ENCODE results near the gene VSX2.

VSX2 gene

DNA sequence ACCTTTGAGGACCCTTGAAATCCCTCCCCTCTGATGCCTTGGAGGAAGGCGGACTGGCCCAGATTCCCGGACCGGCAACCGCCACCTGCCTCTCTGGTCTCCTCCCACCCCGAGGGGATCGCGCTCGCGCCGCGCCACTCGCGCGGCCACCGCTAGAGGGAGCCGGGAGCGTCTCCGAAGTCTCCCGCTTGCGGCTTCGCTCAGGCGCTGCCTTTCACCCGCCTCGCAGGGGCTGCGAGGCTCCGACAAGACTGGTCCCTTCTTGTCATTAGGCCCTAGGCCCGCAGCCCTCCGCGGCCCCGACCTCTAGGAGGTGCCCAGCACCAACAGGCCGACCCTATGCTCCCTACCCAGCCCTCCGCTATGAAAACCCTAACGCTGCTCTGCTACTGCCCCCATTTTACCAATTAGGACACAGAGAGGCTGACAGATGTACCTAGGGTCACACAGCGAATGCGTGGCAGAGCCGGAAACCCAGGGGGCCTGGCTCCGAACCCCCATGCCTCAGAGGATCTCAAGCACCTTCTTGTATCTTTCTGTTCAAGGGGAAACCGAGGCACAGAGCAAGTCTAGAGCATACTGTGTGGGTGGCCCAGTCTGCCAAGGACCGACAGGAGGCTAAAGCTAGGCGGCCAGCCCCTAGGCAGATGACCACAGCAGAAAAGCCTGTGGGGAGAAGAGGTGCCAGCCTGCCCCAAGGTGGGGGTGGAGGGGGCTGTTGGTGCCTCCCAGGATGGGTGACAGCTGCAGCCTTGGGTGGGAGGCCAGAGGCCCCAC is 21.4 kb upstream of the VSX2 start:
- Mint-ChIP-seq H3K4me1 (no peaks in the 10 kb centered on the region), H3K4me3 (no peak overlapping the region)

GRCh38 chr14:74218462-74218861 is 20.8 kb upstream of the VSX2 start:
- no peaks in the 10 kb centered on the region for H3K4me1 Mint-ChIP-seq
- H3K27me3 Mint-ChIP-seq, result peaks cover 44% of the 10 kb centered on the region
- no peak overlapping the region for H3K27ac Mint-ChIP-seq
- H3K36me3 Mint-ChIP-seq, result no peaks in the 10 kb centered on the region
- no peak for ATAC-seq
- no peaks in the 10 kb centered on the region for H3K9me3 Mint-ChIP-seq
- no peak overlapping the region for H3K4me3 Mint-ChIP-seq

More for the DNA sequence above, 21.4 kb upstream of the VSX2 start:
- peak; percentile 78 for ATAC-seq
- Mint-ChIP-seq H3K36me3 (no peaks in the 10 kb centered on the region), H3K27me3 (peaks cover 39% of the 10 kb centered on the region), H3K9me3 (no peaks in the 10 kb centered on the region), H3K27ac (no peak overlapping the region)

- no peak overlapping the region for H3K27ac Mint-ChIP-seq
- H3K27me3 Mint-ChIP-seq, result peaks cover 55% of the 10 kb centered on the region
- H3K9me3 Mint-ChIP-seq, result no peaks in the 10 kb centered on the region
- H3K36me3 Mint-ChIP-seq, result no peaks in the 10 kb centered on the region
- ATAC-seq, result no peak
- no peaks in the 10 kb centered on the region for H3K4me1 Mint-ChIP-seq
- no peak overlapping the region for H3K4me3 Mint-ChIP-seq
Observed at GRCh38 chr14:74219277-74220205, 19.7 kb upstream of the VSX2 start.

DNA sequence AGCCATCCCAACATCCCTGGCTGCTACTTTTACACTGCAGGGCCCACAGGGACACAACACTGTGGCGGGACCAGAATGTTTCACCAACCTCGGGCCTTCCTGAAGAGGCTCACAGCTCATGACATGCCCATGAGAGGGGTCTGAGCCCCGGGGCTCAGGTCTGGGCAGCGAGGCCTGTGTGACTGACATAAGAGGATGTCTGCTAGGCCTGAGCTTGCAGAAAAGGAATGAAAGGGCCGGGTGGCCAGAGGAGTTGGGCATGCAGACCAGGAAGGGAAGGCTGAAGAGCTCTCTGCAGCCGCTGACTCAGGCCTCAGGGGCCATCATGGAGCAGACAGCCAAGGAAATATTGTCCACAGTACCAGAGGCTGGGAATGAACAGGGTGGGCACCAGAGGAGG is 18.3 kb upstream of the VSX2 start:
- H3K36me3 Mint-ChIP-seq, result no peaks in the 10 kb centered on the region
- H3K27ac Mint-ChIP-seq, result no peak overlapping the region

GRCh38 chr14:74221741-74222140 is 17.5 kb upstream of the VSX2 start:
- no peaks in the 10 kb centered on the region for H3K4me1 Mint-ChIP-seq
- H3K9me3 Mint-ChIP-seq, result no peaks in the 10 kb centered on the region
- H3K27me3 Mint-ChIP-seq, result peaks cover 71% of the 10 kb centered on the region
- H3K36me3 Mint-ChIP-seq, result no peaks in the 10 kb centered on the region
- ATAC-seq, result no peak
- no peak overlapping the region for H3K4me3 Mint-ChIP-seq
- H3K27ac Mint-ChIP-seq, result no peak overlapping the region

More for the DNA sequence above, 18.3 kb upstream of the VSX2 start:
- ATAC-seq, result no peak
- peaks cover 68% of the 10 kb centered on the region for H3K27me3 Mint-ChIP-seq
- no peaks in the 10 kb centered on the region for H3K9me3 Mint-ChIP-seq
- H3K4me3 Mint-ChIP-seq, result no peak overlapping the region
- H3K4me1 Mint-ChIP-seq, result no peaks in the 10 kb centered on the region

DNA sequence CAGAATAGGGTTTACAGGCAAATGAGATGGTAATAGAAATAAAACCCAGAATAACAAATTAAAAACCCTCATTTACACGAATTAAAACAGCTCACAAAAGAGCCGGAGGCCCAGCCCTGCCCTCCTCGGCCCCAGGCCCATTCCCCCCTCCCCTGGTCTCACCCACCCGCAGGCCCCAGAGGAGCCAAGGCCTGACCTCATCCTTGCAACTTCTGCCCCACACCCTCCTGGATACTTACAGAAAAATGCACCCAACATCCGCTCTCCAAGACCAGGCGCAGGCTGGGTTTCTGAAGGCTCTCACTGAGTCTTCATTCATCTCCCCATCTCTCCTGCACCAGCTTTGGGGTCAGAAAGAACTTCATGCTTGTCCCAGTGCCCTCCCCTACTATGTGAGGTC is 16.2 kb upstream of the VSX2 start:
- no peaks in the 10 kb centered on the region for H3K36me3 Mint-ChIP-seq
- ATAC-seq, result no peak
- peaks cover 71% of the 10 kb centered on the region for H3K27me3 Mint-ChIP-seq
- no peak overlapping the region for H3K4me3 Mint-ChIP-seq
- no peak overlapping the region for H3K27ac Mint-ChIP-seq
- H3K4me1 Mint-ChIP-seq, result no peaks in the 10 kb centered on the region
- H3K9me3 Mint-ChIP-seq, result no peaks in the 10 kb centered on the region

DNA sequence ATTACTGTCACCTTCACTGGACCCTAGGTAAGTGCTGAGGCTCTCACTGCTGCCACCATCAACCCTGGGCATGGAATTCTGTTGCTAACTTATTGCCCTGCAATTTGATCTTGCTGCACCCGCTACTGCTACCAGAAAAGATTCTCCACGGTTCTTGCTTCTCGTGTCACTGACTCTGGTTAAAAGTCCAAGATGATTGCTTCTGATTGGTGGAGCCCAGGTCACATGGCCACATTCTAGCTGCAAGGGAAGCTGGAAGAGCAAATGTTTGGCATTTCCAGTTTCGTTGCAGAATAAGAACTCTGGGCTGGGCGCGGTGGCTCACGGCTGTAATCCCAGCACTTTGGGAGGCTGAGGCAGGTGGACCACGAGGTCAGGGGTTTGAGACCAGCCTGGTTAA is 7.5 kb upstream of the VSX2 start:
- no peak for ATAC-seq
- Mint-ChIP-seq H3K36me3 (no peaks in the 10 kb centered on the region), H3K4me1 (no peaks in the 10 kb centered on the region), H3K4me3 (no peak overlapping the region), H3K27ac (no peak overlapping the region), H3K27me3 (peaks cover 72% of the 10 kb centered on the region), H3K9me3 (peaks cover 7% of the 10 kb centered on the region)

DNA sequence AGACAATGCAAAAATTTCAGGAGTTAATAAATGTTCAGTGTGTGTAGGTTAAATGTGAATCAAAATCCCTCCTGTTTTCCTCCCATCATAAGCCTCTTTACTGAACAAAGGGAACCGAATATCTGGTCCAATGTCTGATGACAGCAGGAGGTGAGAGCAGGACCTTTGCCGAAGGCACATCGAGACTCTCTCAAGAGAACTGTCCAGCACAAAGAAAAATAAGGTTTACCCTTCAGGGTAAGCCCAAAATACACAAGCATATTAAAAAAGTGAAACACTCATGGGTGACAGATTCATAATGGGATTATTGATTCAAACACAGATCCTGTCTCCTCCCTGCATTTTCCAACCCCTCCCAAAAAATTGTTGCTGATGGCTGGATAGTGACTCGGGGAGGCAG is 4.2 kb upstream of the VSX2 start:
- Mint-ChIP-seq H3K4me3 (no peak overlapping the region), H3K36me3 (no peaks in the 10 kb centered on the region), H3K9me3 (peaks cover 7% of the 10 kb centered on the region), H3K4me1 (peaks cover under 1% of the 10 kb centered on the region), H3K27ac (no peak overlapping the region), H3K27me3 (peaks cover 70% of the 10 kb centered on the region)
- ATAC-seq, result no peak

DNA sequence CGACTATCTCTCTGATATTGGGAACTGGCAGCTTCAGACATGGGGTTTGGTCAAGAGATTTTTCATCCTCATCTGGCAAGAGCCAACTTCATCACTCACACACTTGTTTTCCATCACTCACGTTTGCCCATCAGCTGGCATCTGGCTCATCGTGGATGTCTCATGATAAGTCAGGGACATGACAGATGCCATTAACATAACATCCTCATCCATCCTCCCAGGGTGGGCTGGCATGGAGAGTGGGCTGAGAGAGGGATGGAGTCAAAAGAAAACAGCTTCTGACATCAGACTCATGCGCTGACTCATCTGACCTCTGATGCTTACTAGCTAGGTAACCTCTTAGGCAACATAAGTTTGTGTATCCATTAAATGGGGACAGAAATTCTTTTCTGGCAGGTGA is 1.8 kb upstream of the VSX2 start:
- H3K4me1 Mint-ChIP-seq, result peaks cover 25% of the 10 kb centered on the region
- no peak overlapping the region for H3K4me3 Mint-ChIP-seq
- no peak for ATAC-seq
- no peak overlapping the region for H3K27ac Mint-ChIP-seq
- H3K27me3 Mint-ChIP-seq, result peaks cover 86% of the 10 kb centered on the region
- H3K9me3 Mint-ChIP-seq, result peaks cover 1% of the 10 kb centered on the region
- no peaks in the 10 kb centered on the region for H3K36me3 Mint-ChIP-seq

DNA sequence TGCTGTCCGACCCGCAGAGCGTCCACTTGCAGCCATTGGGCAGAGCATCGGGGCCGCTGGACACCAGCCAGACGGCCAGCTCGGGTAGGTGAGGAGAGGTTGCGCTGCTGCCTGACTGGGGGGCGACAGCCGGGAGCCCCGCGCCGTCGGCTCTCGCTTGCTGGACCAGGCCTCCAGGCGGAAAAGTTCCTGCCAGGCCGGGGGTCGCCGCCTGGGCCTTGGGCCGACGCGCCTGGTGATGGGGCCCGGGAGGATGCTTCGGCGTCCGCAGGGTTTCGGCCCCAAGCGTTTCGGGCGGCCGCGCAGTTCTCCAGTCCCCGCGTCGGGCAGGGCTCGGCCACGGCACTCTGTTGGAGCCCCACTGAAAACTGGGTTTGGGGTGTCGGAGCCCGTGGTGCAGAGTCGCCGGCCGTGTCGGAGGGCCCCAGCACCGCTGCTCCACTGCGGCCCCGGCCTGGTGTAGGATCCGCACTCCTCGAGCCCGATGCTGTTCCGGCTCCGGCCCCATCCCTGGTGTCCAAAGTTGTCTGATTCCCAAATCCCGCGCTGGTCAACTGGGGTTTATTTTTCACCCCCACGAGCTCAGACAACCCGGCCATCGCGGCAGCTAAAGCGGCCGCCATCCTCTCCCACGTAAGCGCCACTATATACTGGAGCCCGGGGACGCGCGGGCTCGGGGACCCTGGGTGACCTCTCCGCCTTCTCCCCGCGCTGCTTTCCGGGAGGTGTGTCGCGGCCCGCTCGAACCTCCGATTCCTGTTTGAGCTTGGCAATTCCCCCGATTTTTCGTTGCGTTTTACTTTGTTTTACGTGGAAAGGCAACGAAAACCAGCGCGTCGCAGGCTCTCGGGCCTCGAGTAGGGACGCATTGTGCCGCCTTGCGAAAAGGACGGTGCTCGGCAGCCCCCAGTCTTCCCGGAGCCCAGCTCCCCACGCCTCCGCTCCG is 872 bp downstream of the VSX2 start:
- H3K4me1 Mint-ChIP-seq, result peaks cover 34% of the 10 kb centered on the region
- no peak for ATAC-seq
- no peaks in the 10 kb centered on the region for H3K36me3 Mint-ChIP-seq
- no peaks in the 10 kb centered on the region for H3K9me3 Mint-ChIP-seq
- no peak overlapping the region for H3K27ac Mint-ChIP-seq
- peaks cover 92% of the 10 kb centered on the region for H3K27me3 Mint-ChIP-seq
- peak overlapping the region; percentile 67 for H3K4me3 Mint-ChIP-seq

DNA sequence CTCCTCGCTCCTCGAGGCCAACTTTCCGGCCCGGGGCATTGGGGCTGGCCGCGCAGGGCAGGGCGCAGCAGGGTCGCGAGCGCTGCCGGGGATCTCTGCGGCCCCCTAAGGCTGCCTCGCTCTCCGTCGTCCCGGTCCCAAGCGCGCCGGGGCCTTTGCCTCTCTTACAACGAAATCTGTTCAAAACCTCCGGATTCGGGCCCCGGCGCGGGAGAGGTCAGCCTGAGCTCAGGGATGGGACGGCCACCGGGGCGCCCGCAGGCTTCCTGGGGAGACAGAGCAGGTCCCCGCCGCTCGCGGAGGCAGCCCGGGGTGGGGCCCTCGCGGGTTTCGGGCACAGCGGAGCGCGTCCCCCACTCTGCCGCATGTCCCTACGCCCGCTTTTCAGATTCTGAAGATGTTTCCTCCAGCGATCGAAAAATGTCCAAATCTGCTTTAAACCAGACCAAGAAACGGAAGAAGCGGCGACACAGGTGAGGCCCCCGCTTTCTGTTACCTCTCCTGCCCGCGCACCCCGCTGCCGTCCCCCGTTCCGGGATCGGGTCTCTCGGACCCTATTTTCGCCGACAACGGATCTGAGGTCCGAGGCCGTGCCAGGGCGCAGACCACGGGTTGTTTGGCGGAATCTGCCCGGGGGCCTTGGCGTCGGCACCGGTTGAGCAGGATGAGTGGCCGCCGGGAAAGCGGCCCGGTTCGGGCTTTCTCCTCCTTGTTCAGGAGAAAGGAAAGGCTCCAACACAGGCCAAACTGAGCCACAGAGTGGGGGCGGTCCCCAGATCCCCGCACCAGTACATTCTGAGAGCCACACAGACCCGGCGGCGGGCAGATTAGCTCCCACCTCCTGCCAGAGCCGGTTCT is 1.8 kb downstream of the VSX2 start:
- no peaks in the 10 kb centered on the region for H3K36me3 Mint-ChIP-seq
- H3K27ac Mint-ChIP-seq, result no peak overlapping the region
- H3K27me3 Mint-ChIP-seq, result peaks cover 98% of the 10 kb centered on the region
- H3K4me1 Mint-ChIP-seq, result peaks cover 34% of the 10 kb centered on the region
- no peaks in the 10 kb centered on the region for H3K9me3 Mint-ChIP-seq
- no peak for ATAC-seq
- peak overlapping the region; percentile 67 for H3K4me3 Mint-ChIP-seq

GRCh38 chr14:74241652-74242017 is 2.4 kb downstream of the VSX2 start:
- no peak for ATAC-seq
- no peak overlapping the region for H3K27ac Mint-ChIP-seq
- H3K9me3 Mint-ChIP-seq, result no peaks in the 10 kb centered on the region
- H3K36me3 Mint-ChIP-seq, result no peaks in the 10 kb centered on the region
- peaks cover 34% of the 10 kb centered on the region for H3K4me1 Mint-ChIP-seq
- H3K4me3 Mint-ChIP-seq, result peak overlapping the region; percentile 67
- H3K27me3 Mint-ChIP-seq, result peaks cover 98% of the 10 kb centered on the region

DNA sequence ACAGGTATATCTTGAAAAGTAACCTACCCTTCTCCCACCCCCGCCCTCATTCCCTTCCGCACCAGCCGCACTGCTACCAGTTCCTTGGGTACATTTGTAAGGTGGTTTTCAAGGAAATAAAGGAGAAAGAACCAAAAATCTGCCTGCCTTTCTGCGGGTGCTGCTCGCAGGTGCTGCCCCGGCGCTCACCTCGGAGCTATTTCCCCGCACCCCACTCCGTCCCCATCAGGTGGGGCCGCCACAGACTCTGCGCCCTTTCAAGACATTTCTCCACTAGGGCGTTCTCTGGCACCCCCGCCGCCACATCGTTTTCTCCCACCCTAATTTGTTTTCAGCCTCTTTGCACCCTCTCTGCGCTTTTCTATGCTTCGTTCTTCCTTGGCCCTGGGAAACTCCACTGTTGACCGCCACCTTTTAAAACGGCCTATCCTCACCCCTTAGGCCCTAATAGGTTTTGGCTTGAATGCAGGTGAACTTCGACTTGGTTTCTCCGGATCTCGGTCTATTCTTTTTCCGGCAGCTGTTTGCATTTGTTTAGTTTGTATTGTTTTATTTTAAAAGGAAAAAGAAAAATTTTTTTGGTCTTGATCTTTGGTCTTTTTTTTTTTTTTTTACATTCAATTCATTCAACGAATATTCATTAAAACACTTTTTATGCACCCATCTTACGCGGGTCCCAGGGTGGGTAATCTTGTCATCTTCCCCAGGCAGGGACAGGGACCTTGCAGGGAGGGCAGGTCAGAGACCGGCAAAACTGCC is 3.0 kb downstream of the VSX2 start:
- H3K27ac Mint-ChIP-seq, result peak overlapping the region; percentile 5
- no peaks in the 10 kb centered on the region for H3K36me3 Mint-ChIP-seq
- no peak for ATAC-seq
- H3K27me3 Mint-ChIP-seq, result peaks cover 98% of the 10 kb centered on the region
- peaks cover 34% of the 10 kb centered on the region for H3K4me1 Mint-ChIP-seq
- peak overlapping the region; percentile 27 for H3K4me3 Mint-ChIP-seq
- H3K9me3 Mint-ChIP-seq, result no peaks in the 10 kb centered on the region

DNA sequence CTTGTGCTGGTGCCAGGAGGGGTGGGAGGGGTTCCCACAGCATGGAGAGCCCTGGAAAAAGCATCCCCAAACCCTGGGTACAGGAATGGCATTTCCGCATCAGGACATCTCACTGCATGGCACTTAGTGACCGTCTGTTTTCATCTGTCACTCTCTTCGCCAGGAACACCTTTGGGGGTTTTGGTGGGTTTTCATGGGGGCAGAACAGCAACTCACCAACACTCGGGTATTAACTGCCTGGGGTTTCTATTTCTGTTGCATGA is 3.5 kb downstream of the VSX2 start:
- Mint-ChIP-seq H3K4me3 (no peak overlapping the region), H3K27me3 (peaks cover 94% of the 10 kb centered on the region), H3K9me3 (no peaks in the 10 kb centered on the region)

More for the DNA sequence above, 3.5 kb downstream of the VSX2 start:
- H3K36me3 Mint-ChIP-seq, result no peaks in the 10 kb centered on the region
- no peak for ATAC-seq
- H3K4me1 Mint-ChIP-seq, result peaks cover 34% of the 10 kb centered on the region
- no peak overlapping the region for H3K27ac Mint-ChIP-seq
